HG03439 (cell line): ENCODE data around the gene UBE2QL1.

Source experiments
- ATAC-seq: cut with Tn5 transposase; IDR thresholded peaks from one replicate; pipeline ENCODE4 v1.9.1; 2021; ENCODE audit warnings: mild to moderate bottlenecking, moderate library complexity; ENCODE audit not compliant: unreplicated experiment

The UBE2QL1 gene

GRCh38 chr5:6522923-6523322 is 74.3 kb downstream of the UBE2QL1 start:
- no peak for ATAC-seq

DNA sequence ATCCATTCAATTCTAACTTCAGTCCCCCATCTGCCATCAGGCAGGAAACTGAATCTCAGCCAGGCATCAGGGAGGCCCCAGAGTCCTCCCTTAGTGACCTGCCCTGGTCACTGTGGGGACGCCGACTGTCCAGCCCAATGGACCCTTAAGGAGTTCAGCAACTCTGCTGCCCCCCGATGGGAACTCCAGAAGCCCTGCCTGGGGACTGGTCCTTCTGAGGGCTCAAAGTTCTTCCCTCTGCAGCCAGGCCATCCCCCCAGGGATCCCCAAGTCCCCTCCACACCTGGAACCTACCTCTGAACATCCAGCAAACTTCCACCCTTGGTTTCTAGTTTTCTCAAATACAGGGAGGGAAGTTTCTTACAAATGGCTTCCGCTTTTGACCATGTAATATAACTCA is 76.8 kb downstream of the UBE2QL1 start:
- ATAC-seq: no peak

DNA sequence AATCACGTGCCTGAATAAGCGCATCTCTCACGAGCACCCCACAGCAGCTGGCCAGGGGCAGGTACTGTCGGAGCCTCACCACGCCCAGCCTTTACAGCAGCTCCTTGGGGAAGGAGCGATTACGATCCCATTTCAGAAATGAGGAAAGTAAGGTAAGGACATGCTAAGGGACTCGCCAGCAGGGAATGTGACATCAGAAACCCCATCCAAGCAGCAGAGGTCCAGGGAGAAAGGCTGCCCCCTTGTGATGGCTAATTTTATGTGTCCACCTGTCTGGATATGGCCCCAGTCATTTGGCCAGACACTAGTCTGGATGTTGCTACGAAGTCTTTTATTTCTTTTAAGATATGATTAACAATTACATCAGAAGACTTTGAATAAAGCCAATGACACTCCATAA is 77.3 kb downstream of the UBE2QL1 start:
- no peak for ATAC-seq

GRCh38 chr5:6527749-6528455 is 79.2 kb downstream of the UBE2QL1 start:
- no peak for ATAC-seq

- no peak for ATAC-seq
Observed at GRCh38 chr5:6535594-6535993, 86.9 kb downstream of the UBE2QL1 start.

DNA sequence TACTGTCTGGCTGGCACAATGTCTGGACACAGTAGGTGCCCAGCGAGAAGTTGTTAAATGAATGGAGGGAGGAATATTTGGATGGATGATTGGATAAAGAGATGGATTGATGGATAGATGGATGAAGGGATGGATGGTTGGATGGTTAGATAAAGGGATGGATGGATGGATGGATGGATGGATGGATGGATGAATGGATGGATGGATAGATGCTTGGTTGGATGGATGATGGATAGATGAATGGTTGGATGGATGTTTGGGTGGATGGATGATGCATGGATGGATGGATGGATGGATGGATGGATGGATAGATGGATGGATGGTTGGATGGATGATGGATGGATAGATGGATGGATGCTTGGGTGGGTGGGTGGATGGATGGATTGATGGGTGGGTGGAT is 90.4 kb downstream of the UBE2QL1 start:
- no peak for ATAC-seq

- no peak for ATAC-seq
Observed at GRCh38 chr5:6540111-6540827, 91.6 kb downstream of the UBE2QL1 start.

- ATAC-seq: no peak
Observed at GRCh38 chr5:6541256-6542013, 92.8 kb downstream of the UBE2QL1 start.

DNA sequence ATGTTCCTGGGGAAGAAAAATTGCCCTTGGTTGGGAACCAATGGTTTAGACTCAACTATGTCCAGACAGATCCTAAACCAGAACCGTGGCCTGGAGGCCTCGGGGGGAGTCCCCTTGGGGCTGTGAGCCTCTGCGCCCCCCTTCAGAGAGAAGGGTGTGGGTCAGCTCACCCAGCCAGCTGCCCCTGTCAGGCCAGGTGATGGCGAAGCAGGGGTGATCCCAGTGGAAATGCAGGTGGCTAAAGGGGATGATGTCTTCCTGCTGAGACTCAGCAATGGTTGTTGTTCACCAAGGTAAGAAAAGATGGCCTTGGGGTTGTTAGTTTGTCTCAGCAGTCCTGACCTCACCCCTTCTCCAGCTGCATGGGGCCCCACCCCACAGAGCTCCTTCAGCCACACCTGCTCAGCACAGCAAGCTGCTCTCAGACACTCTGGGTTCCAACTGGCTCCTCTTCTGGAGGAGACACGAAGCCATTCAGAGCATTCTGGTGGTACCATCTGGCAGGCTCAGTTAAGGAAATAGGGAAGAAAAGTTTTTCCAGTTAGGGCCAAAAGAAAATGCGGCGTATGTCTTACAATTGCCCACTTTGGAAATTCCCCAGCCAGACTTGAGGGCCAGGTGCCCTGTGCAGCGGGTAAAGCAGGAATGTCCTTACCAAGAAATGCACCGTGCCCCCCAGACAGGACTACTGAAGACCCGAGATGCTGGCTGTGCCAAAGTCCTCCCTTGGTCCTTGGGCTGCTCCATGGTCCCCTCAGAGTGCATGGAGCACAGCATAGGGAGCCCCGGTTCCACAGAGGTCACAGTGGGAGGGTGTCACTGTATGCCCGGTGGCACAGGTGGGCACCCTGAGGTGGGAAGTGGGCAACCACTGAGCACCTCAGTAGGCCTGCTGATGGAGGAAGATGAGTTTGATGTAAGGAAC is 94.0 kb downstream of the UBE2QL1 start:
- ATAC-seq: no peak

GRCh38 chr5:6543346-6543730 is 94.7 kb downstream of the UBE2QL1 start:
- no peak for ATAC-seq

GRCh38 chr5:6543830-6544560 is 95.3 kb downstream of the UBE2QL1 start:
- no peak for ATAC-seq
